B cell (primary cell): ENCODE results near the gene ATG13. TPM values are rescaled to one million over a fixed set of nuclear protein-coding genes. Genes with fewer than 3 reads are reported as not detected.

Source experiments
- ATAC-seq: fragments of 200-7000 bp; cut with Tn5 transposase; one replicate; pipeline ENCODE4 v1.10.0; 2021; ENCODE audit warnings: low read depth, mild to moderate bottlenecking, moderate number of reproducible peaks, moderate library complexity
- CTCF ChIA-PET: fragments of 350-600 bp; sonication (Branson Sonifier 250); formaldehyde crosslinking; loops from one replicate; lab custom pipeline; 2021; ENCODE audit warnings: antibody characterized with exemption, inconsistent platforms; lab: Charles Lee
- POLR2A ChIA-PET: fragments of 350-600 bp; sonication (Branson Sonifier 250); formaldehyde crosslinking; loops from one replicate; lab custom pipeline; 2021; ENCODE audit warnings: antibody characterized with exemption; lab: Charles Lee
- DNase-seq: peaks from one replicate; pipeline ENCODE4 v3.0.0; 2013
- H2AFZ ChIP-seq: 2 replicates; pipeline ENCODE4 v1.6.1; 2012; ENCODE audit warnings: mild to moderate bottlenecking, low read depth, low read length; ENCODE audit not compliant: insufficient read depth, poor library complexity, severe bottlenecking
- H3K27ac ChIP-seq, 2 donors: 1 replicate in 1 of 2; 2 replicates in 1 of 2; pipeline ENCODE4 v1.5.1; 2012 to 2013; ENCODE audit warnings: low read length in 2 of 2, mild to moderate bottlenecking in 2 of 2, moderate library complexity in 1 of 2
- H3K27me3 ChIP-seq, 4 experiments: fragments of 200-600 bp in 1 of 4; sonication (generic) in 1 of 4; replicated peaks in 1 of 4; 1 replicate in 2 of 4; 2 replicates in 2 of 4; pipeline versions ENCODE4 v1.6.1 to v1.7.0; 2013 to 2016; ENCODE audit warnings: low read length in 3 of 4, mild to moderate bottlenecking in 2 of 4, mixed read lengths in 1 of 4, moderate library complexity in 1 of 4; ENCODE audit not compliant: insufficient read depth in 4 of 4, control insufficient read depth in 3 of 4; ENCODE audit errors: control extremely low read depth in 1 of 4
- H3K36me3 ChIP-seq, 2 experiments: replicated peaks in 1 of 2; 1 replicate in 1 of 2; 2 replicates in 1 of 2; pipeline versions ENCODE4 v1.6.1 to v1.7.1; 2013; ENCODE audit warnings: low read length in 1 of 2; ENCODE audit not compliant: insufficient read depth in 2 of 2, control insufficient read depth in 1 of 2; ENCODE audit errors: control extremely low read depth in 1 of 2, extremely low read depth in 1 of 2
- H3K4me1 ChIP-seq, 2 donors: fragments of 200-600 bp in 1 of 2; sonication (generic) in 1 of 2; 1 replicate in 1 of 2; 2 replicates in 1 of 2; pipeline versions ENCODE4 v1.5.1 to v1.6.1; 2013 to 2017; ENCODE audit warnings: low read length in 2 of 2; ENCODE audit not compliant: control insufficient read depth in 2 of 2, insufficient read depth in 2 of 2
- H3K4me2 ChIP-seq: replicated peaks from 2 replicates; pipeline ENCODE3; 2012; ENCODE audit warnings: mild to moderate bottlenecking, low read depth, low read length; ENCODE audit not compliant: poor library complexity, severe bottlenecking
- H3K4me3 ChIP-seq, 5 experiments: fragments of 200-600 bp in 1 of 5; sonication (generic) in 1 of 5; 1 replicate in 3 of 5; 2 replicates in 2 of 5; pipeline versions ENCODE4 v1.5.1 to v1.7.0; 2011 to 2016; ENCODE audit warnings: low read length in 4 of 5, mild to moderate bottlenecking in 4 of 5, low read depth in 2 of 5, control low read depth in 1 of 5, moderate library complexity in 1 of 5; ENCODE audit not compliant: insufficient read depth in 1 of 5; ENCODE audit errors: control extremely low read depth in 1 of 5, extremely low read depth in 1 of 5
- H3K79me2 ChIP-seq: fragments of 200-600 bp; sonication (generic); one replicate; pipeline ENCODE4 v1.6.0; 2016; ENCODE audit warnings: low read length; ENCODE audit not compliant: control insufficient read depth, insufficient read depth
- H3K9ac ChIP-seq: fragments of 200-600 bp; sonication (generic); 2 replicates; pipeline ENCODE4 v1.6.1; 2017; ENCODE audit warnings: mild to moderate bottlenecking, low read length, moderate library complexity
- H3K9me3 ChIP-seq, 3 donors: one replicate each; pipeline versions ENCODE4 v1.6.1 to v1.7.1; 2013; ENCODE audit warnings: low read length in 2 of 3; ENCODE audit not compliant: control insufficient read depth in 2 of 3, insufficient read depth in 1 of 3; ENCODE audit errors: control extremely low read depth in 1 of 3
- H4K20me1 ChIP-seq: 2 replicates; pipeline ENCODE4 v1.6.0; 2012; ENCODE audit warnings: mild to moderate bottlenecking, low read length; ENCODE audit not compliant: insufficient read depth, control insufficient read depth, poor library complexity, severe bottlenecking
- H3K27ac Mint-ChIP-seq: one replicate; pipeline ENCODE4 v1.8.0; 2021; ENCODE audit warnings: mixed read lengths
- H3K27me3 Mint-ChIP-seq: one replicate; pipeline ENCODE4 v1.8.0; 2021; ENCODE audit warnings: mixed read lengths
- H3K4me1 Mint-ChIP-seq: one replicate; pipeline ENCODE4 v1.8.0; 2021; ENCODE audit warnings: mixed read lengths
- H3K4me3 Mint-ChIP-seq: one replicate; pipeline ENCODE4 v1.8.0; 2021; ENCODE audit warnings: mixed read lengths
- H3K9me3 Mint-ChIP-seq: one replicate; pipeline ENCODE4 v1.8.0; 2022; ENCODE audit warnings: mixed read lengths; ENCODE audit not compliant: insufficient read depth
- EZH2 ChIP-seq: IDR thresholded peaks from 2 replicates; pipeline ENCODE4 v1.6.1; 2012; ENCODE audit warnings: borderline replicate concordance, low read depth, mild to moderate bottlenecking, moderate library complexity, low read length; ENCODE audit not compliant: insufficient read depth, poor library complexity, severe bottlenecking
- WGBS: methylation state at CpG from one replicate; pipeline ENCODE4 v1.1.5; 2013; ENCODE audit warnings: missing lambda C conversion rate; ENCODE audit not compliant: insufficient coverage; 5-methylcytosine and 5-hydroxymethylcytosine counted together
- intact Hi-C: fragments of 100-400 bp; cut with micrococcal nuclease; formaldehyde crosslinking; loops from one replicate; pipeline ENCODE4 v1.10.0; 2022
- polyA plus RNA-seq: library from polyadenylated mRNA; depleted of rRNA; stranded (reverse); fragments of >200 nt; gene quantifications from 2 replicates; pipeline ENCODE4 v1.2.3, GENCODE V29; 2012
- total RNA-seq, 2 donors: library from RNA; stranded (reverse); fragments of 120-200 nt in 1 of 2; gene quantifications; 1 replicate in 1 of 2; 2 replicates in 1 of 2; pipeline versions ENCODE4 v1.2.3 to v1.2.4, GENCODE V29; 2013 to 2022
- TF ChIP-seq, protein P1 (sequence below): fragments of 200-600 bp; IDR thresholded peaks from one replicate; pipeline ENCODE4 v1.8.0; 2022; ENCODE audit warnings: antibody characterized with exemption, mild to moderate bottlenecking

ATG13 gene
- total and polyA plus RNA-seq, 2 donors (not counting 1 experiment from before 2014, with no cell fraction given): 48.5 to 88.8 TPM

DNA sequence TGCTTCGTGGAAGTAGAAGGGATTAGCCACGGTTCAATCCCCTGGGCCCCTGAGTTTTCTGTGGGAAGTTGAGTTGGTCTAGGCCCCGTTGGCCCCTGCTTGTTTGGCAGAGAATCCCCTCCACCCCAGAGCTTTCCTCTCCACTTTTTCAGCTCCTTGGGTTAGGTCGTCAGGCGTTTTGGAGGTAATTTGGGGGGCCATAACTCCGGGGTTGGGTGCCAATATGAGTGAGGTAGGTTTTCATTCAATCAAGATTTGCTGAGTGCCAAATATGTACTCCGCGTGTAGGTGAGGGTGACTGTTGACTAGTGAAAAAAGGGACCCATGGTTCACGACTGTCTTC is 590 bp downstream of the ATG13 start:
- no peaks in the 10 kb centered on the region for H3K9me3 ChIP-seq
- WGBS: 4% methylated on average over 3 of the region's 9 CpGs
- no peak for ATAC-seq
- peak overlapping the region; percentile 99 to 100 for H3K27ac ChIP-seq
- no peak for DNase-seq
- Mint-ChIP-seq H3K27ac (peak overlapping the region; percentile 100), H3K4me3 (peak overlapping the region; percentile 99), H3K27me3 (no peaks in the 10 kb centered on the region), H3K4me1 (peaks cover 30% of the 10 kb centered on the region), H3K9me3 (no peaks in the 10 kb centered on the region)
- intact Hi-C loops: loop anchor here (1.0 to 5.0 kb wide), 6 partner anchors 24 to 701 kb away; partner anchors contain the start of genes AMBRA1, ARHGAP1, DGKZ and PEX16
- H3K4me3 ChIP-seq: peak overlapping the region; percentile 84 to 100 (median 100)
- H3K4me1 ChIP-seq: peaks cover 17 to 22% of the 10 kb centered on the region in 2 donors
- ChIA-PET CTCF (interaction anchor here (0.7 to 2.4 kb wide), 12 partner anchors 13 to 653 kb away, joined by 3 to 20 read pairs (median 4); partner anchors contain the start of genes AMBRA1, ARHGAP1 and ZNF408), POLR2A (interaction anchor here (0.6 to 1.5 kb wide), 4 partner anchors 24 to 803 kb away, joined by 3 to 10 read pairs (median 4); partner anchors contain the start of genes AMBRA1 and ARHGAP1)
- H4K20me1 ChIP-seq: peaks cover 24% of the 10 kb centered on the region
- H3K36me3 ChIP-seq: peaks cover 0 to 15% of the 10 kb centered on the region in 2 experiments
- H3K27me3 ChIP-seq: no peaks in the 10 kb centered on the region
- peak overlapping the region; percentile 100 for H3K9ac ChIP-seq
- peaks cover 52% of the 10 kb centered on the region for H3K79me2 ChIP-seq
- peak overlapping the region; percentile 79 for H2AFZ ChIP-seq
- TF ChIP-seq, protein P1, sequence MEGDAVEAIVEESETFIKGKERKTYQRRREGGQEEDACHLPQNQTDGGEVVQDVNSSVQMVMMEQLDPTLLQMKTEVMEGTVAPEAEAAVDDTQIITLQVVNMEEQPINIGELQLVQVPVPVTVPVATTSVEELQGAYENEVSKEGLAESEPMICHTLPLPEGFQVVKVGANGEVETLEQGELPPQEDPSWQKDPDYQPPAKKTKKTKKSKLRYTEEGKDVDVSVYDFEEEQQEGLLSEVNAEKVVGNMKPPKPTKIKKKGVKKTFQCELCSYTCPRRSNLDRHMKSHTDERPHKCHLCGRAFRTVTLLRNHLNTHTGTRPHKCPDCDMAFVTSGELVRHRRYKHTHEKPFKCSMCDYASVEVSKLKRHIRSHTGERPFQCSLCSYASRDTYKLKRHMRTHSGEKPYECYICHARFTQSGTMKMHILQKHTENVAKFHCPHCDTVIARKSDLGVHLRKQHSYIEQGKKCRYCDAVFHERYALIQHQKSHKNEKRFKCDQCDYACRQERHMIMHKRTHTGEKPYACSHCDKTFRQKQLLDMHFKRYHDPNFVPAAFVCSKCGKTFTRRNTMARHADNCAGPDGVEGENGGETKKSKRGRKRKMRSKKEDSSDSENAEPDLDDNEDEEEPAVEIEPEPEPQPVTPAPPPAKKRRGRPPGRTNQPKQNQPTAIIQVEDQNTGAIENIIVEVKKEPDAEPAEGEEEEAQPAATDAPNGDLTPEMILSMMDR: peak; percentile 45
- TF ChIP-seq EZH2: no peak
- H3K4me2 ChIP-seq: peak overlapping the region; percentile 88

DNA sequence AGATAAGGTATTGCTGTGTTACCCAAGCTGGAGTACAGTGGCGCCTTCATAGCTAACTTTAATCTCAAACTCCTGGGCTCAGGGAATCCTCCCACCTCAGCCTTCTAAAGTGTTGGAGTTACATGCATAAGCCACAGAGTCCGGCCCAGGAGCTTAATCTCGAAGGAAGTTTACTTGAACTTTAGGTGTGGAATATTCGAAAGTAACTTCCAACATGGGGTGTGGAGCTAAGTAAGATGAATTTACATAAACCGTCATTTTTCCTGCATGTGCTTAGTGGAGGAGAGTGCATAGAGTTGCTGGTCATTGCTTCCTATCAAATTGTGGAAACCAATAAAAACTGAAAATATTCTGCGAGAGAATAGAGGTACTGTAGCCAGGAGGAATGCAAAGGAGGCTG is 1.5 kb downstream of the ATG13 start:
- Histone ChIP-seq H3K36me3 (peaks cover 0 to 15% of the 10 kb centered on the region in 2 experiments), H3K4me2 (peak overlapping the region; percentile 11), H3K9ac (no peak overlapping the region), H3K4me1 (peaks cover 17 to 22% of the 10 kb centered on the region in 2 donors), H3K27ac (no peak overlapping the region), H3K9me3 (no peaks in the 10 kb centered on the region), H3K79me2 (peaks cover 60% of the 10 kb centered on the region), H3K4me3 (no peak overlapping the region), H3K27me3 (no peaks in the 10 kb centered on the region), H4K20me1 (peaks cover 24% of the 10 kb centered on the region), H2AFZ (no peak overlapping the region)
- H3K27me3 Mint-ChIP-seq: no peaks in the 10 kb centered on the region
- no peak for DNase-seq
- H3K9me3 Mint-ChIP-seq: no peaks in the 10 kb centered on the region
- POLR2A ChIA-PET: interaction anchor here (0.5 kb wide), 1 partner anchor 9 kb away, joined by 4 read pairs; no protein-coding TSS in a partner anchor
- H3K4me1 Mint-ChIP-seq: peaks cover 30% of the 10 kb centered on the region
- H3K27ac Mint-ChIP-seq: no peak overlapping the region
- no peak for ATAC-seq
- 95% methylated on average over 2 of the region's 6 CpGs for WGBS
- CTCF ChIA-PET: interaction anchor here (0.6 to 2.4 kb wide), 8 partner anchors 9 to 1637 kb away, joined by 3 to 20 read pairs (median 3); partner anchors contain the start of genes AMBRA1, ARHGAP1 and ZNF408
- intact Hi-C loops: loop anchor here (5.0 kb wide), 2 partner anchors 497 to 702 kb away; partner anchors contain the start of genes PEX16 and PHF21A
- H3K4me3 Mint-ChIP-seq: peak overlapping the region; percentile 63
- TF ChIP-seq, protein P1: no peak
- no peak for TF ChIP-seq EZH2
